ENCODE measurements around the gene SDCCAG8.

Gene SDCCAG8

GRCh38 chr1:243341074-243341473 is 85.2 kb downstream of the SDCCAG8 start:
- no peak for DNase-seq

GRCh38 chr1:243343970-243344937 is 88.4 kb downstream of the SDCCAG8 start:
- peak; percentile 52 for DNase-seq

GRCh38 chr1:243345205-243345604 is 89.4 kb downstream of the SDCCAG8 start:
- no peak for DNase-seq

- DNase-seq, result no peak
Measured at GRCh38 chr1:243346016-243346415, 90.2 kb downstream of the SDCCAG8 start.

GRCh38 chr1:243346468-243346867 is 90.6 kb downstream of the SDCCAG8 start:
- DNase-seq, result no peak

GRCh38 chr1:243348331-243348730 is 92.5 kb downstream of the SDCCAG8 start:
- no peak for DNase-seq

- no peak for DNase-seq
Measured at GRCh38 chr1:243349128-243349527, 93.3 kb downstream of the SDCCAG8 start.

- no peak for DNase-seq
Measured at GRCh38 chr1:243351337-243351736, 95.5 kb downstream of the SDCCAG8 start.

- no peak for DNase-seq
Measured at GRCh38 chr1:243354511-243355153, 98.8 kb downstream of the SDCCAG8 start.

GRCh38 chr1:243363832-243364231 is 108.0 kb downstream of the SDCCAG8 start:
- no peak for DNase-seq

GRCh38 chr1:243364330-243364729 is 108.5 kb downstream of the SDCCAG8 start:
- DNase-seq, result no peak

- no peak for DNase-seq
Measured at GRCh38 chr1:243364866-243365265, 109.0 kb downstream of the SDCCAG8 start.

GRCh38 chr1:243367314-243367713 is 111.5 kb downstream of the SDCCAG8 start:
- no peak for DNase-seq

- no peak for DNase-seq
Measured at GRCh38 chr1:243374412-243374811, 118.6 kb downstream of the SDCCAG8 start.

GRCh38 chr1:243375596-243375995 is 119.8 kb downstream of the SDCCAG8 start:
- no peak for DNase-seq

GRCh38 chr1:243378669-243379068 is 122.8 kb downstream of the SDCCAG8 start:
- DNase-seq, result no peak

- no peak for DNase-seq
Measured at GRCh38 chr1:243379208-243379607, 123.4 kb downstream of the SDCCAG8 start.

GRCh38 chr1:243379706-243380105 is 123.9 kb downstream of the SDCCAG8 start:
- DNase-seq, result no peak

GRCh38 chr1:243388276-243388675 is 132.4 kb downstream of the SDCCAG8 start:
- DNase-seq, result no peak

- no peak for DNase-seq
Measured at GRCh38 chr1:243390162-243390791, 134.4 kb downstream of the SDCCAG8 start.

GRCh38 chr1:243391355-243391754 is 135.5 kb downstream of the SDCCAG8 start:
- no peak for DNase-seq

- DNase-seq, result no peak
Measured at GRCh38 chr1:243393096-243393495, 137.3 kb downstream of the SDCCAG8 start.

GRCh38 chr1:243394066-243394465 is 138.2 kb downstream of the SDCCAG8 start:
- no peak for DNase-seq

All from NCI-H1092 (cell line).